Stimulated activated CD8-positive, alpha-beta memory T cell treated with anti-CD3 and anti-CD28 coated beads, Interleukin-12 subunit alpha, Interleukin-12 subunit beta, amount 100 ng/mL, for 4 hours (primary cell): ENCODE results near the gene LCN9.
"Not testable (repeated sequence)": the region's sequence is repeated elsewhere in the genome, so short reads cannot be mapped to it uniquely, and the experiment has no call there.

Experiments
- DNase-seq: peaks from one replicate; pipeline ENCODE4 v3.0.0-alpha.2; 2020; ENCODE audit warnings: low read depth

Gene LCN9

GRCh38 chr9:135662758-135663450 lies at the start of gene LCN9:
Gene LCN9, plus strand, starts transcription at chr9:135663309. Its CDS starts 13 bp downstream, at chr9:135663322.
- no peak for DNase-seq

- DNase-seq = no peak
These were observed 48.9 kb upstream of the LCN9 start for GRCh38 chr9:135613946-135614805.

- no peak for DNase-seq
These were observed 48.1 kb upstream of the LCN9 start for GRCh38 chr9:135614821-135615665.

GRCh38 chr9:135615666-135616618 lies 47.2 kb upstream of the LCN9 start:
- no peak for DNase-seq

- no peak for DNase-seq
These were observed 46.2 kb upstream of the LCN9 start for GRCh38 chr9:135616619-135617537.

- DNase-seq = no peak
These were observed 45.6 kb upstream of the LCN9 start for GRCh38 chr9:135617538-135617900.

GRCh38 chr9:135617991-135618411 lies 45.1 kb upstream of the LCN9 start:
- DNase-seq = no peak

GRCh38 chr9:135618866-135619598 lies 44.1 kb upstream of the LCN9 start:
- DNase-seq = no peak

- DNase-seq = no peak
These were observed 43.6 kb upstream of the LCN9 start for GRCh38 chr9:135619599-135619886.

- DNase-seq = no peak
These were observed 42.6 kb upstream of the LCN9 start for GRCh38 chr9:135620558-135620957.

GRCh38 chr9:135622415-135623020 lies 40.6 kb upstream of the LCN9 start:
- no peak for DNase-seq

GRCh38 chr9:135624282-135624681 lies 38.8 kb upstream of the LCN9 start:
- DNase-seq = no peak

- DNase-seq = no peak
These were observed 30.3 kb upstream of the LCN9 start for GRCh38 chr9:135632841-135633240.

- not testable (repeated sequence) for DNase-seq
These were observed 26.1 kb upstream of the LCN9 start for GRCh38 chr9:135636930-135637530.

GRCh38 chr9:135639196-135639595 lies 23.9 kb upstream of the LCN9 start, which contains the start of gene GLT6D1:
Gene GLT6D1, minus strand, starts transcription at chr9:135639540. Its CDS starts 353 bp downstream, at chr9:135639187.
- DNase-seq = no peak

GRCh38 chr9:135641047-135641446 lies 22.1 kb upstream of the LCN9 start:
- DNase-seq = no peak

GRCh38 chr9:135641745-135642144 lies 21.4 kb upstream of the LCN9 start:
- no peak for DNase-seq

GRCh38 chr9:135644631-135645218 lies 18.4 kb upstream of the LCN9 start:
- no peak for DNase-seq
